GM19023 (cell line): ENCODE results near the gene DUXA.
A peak's percentile ranks its signal among the peaks of the same experiment; 100 is the strongest.
"Not testable (repeated sequence)": the region's sequence is repeated elsewhere in the genome, so short reads cannot be mapped to it uniquely, and the experiment has no call there.

ENCODE experiments used
- ATAC-seq: cut with Tn5 transposase; IDR thresholded peaks from one replicate; pipeline ENCODE4 v1.9.1; 2021; ENCODE audit warnings: mild to moderate bottlenecking, moderate library complexity; ENCODE audit not compliant: unreplicated experiment

The DUXA gene

DNA sequence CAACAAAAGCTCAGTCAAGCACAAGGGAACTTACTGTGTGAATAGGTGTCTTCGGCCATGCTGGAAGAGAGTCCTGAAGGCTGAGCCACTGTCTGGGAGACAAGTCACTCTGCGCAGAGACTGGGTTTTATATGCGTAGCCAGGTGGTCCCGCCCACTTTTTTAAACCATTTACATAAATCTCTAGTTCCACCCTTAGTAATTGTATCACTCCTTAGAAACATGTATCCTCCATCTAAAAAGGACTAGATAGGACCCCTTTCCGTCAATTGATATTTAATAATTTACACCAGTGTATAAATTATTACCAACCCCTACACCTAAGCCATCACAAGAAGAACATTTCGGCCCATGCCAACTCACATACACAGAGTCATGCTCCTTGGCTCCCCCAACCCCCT, at the start of gene DUXA:
Gene DUXA, minus strand, starts transcription at position 101 of the 400 bp plus-strand sequence. Its CDS starts 42 bp downstream, at position 59.
- no peak for ATAC-seq

DNA sequence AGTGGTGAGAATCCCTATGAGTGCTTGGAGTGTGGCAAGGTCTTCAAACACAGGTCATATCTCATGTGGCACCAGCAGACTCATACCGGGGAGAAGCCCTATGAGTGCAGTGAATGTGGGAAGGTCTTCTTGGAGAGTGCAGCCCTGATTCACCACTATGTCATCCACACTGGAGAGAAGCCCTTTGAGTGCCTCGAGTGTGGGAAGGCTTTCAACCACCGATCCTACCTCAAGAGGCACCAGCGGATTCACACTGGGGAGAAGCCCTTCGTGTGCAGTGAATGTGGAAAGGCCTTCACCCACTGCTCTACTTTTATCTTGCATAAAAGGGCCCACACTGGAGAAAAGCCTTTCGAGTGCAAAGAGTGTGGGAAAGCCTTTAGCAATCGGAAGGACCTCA, 44.8 kb upstream of the DUXA start:
- no peak for ATAC-seq

DNA sequence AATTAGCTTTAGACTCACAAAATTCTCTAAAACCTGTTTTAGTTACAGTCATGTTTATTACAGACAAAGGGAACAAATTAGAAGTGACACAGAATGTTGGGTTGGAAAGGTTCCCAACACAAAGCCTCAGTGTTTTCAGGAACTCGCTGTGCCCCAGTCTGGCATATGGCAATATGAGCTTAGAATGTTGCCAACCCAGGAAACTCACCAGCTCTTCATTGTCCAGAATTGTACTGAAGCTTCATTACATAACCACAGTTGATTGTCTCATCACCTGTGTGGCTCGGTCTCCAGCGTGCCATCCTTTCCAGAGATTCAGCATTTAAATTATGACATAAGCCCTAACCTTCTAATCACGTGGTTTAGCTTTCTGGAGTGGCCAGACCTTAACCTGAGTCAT, 43.1 kb upstream of the DUXA start:
- ATAC-seq, result no peak

DNA sequence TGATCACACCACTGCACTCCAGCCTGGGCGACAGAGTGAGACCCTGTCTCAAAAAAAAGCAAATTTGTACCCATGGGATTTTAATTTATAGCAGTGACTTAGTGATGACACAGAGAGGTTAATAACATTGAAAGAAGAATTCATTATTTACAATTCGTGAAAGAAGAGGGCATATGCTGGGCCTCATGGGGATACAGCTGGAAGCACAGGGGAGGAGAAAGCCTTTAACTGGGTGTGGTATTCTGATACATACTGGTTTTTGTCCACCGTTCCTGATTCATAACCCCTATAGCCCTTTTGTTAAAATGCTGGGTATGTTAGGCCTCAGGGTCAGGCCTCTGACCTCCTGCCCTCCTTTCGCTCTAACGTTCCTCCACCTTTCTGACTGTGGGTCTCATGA, 34.9 kb upstream of the DUXA start:
- ATAC-seq, result no peak

DNA sequence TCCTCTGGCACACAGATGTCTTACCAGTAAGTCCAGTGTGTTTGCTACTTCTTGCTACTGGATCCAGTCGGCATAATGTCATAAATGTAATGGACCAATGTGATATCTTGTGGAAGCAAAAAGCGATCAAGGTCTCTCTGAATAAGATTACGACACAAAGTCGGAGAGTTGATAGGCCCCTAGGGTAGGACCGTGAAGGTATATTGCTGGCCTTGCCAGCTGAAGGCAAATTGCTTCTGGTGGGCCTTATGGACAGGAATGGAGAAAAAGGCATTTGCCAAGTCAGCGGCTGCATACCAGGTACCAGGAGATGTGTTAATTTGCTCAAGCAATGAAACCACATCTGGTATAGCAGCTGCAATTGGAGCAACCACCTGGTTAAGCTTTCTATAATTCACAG, 30.6 kb upstream of the DUXA start:
- not testable (repeated sequence) for ATAC-seq

GRCh38 chr19:57192993-57193392, 25.7 kb upstream of the DUXA start:
- ATAC-seq, result no peak

DNA sequence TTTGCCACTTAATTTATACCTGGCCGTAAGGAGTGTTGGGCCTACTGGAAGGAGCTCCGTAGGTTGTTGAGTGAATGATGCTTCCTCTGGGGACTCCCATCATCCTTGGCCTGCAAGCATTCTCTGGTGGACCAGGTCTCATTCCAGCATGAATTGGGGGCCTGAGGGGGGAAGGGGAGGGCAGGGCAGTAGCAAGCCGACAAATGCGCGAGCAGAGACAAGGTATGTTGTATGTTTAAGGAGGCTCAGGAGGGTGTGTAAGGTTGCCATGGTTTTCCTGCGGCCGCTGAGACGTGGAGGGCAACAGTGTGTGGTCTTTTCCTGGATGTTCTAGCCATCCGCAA, 24.8 kb upstream of the DUXA start:
- ATAC-seq, result no peak

DNA sequence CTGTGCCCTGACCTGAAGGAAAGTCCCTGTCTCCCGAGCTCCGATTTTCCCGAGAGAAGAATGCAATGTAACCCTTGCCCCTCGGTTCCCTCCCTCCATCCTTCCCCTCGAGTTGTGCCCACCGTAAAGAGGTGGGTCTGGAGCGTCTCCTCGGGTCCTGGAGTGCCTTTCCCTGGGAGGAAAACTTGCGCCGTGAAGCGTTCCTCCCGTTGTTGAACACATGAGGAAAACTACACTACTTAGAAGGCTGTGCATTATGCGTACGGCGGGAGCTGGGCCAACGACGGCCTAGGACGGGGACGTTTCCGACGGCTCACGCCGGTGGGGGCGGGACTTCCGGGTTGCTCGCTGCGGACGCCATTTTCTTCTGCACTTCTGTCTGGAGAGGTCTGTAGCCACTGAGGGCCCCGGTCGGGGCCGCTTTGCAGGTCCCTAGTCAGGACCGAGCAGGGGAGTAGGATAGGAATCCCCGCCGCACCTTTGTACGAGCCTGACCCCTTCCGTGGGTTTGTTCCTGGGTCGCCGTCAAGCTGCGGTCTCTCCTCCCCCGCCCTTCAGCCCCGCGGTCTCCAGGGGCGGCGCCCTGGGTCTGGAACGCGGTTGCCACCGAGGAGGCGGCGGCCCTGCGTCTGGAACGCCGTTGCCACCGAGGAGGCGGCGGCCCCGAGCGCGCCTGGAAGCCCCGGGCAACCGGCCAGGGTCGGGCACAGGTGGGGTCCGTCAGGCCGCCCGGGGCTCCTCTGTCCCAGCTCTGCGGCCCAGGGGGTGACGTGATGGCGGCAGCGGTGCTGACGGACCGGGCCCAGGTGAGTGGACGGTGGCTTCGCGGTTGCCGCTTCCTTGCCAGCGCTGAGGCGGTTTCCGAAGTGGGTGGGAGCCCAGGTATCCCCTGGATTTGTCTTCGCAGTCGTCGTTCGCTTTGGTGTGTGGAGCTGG, 24.1 kb upstream of the DUXA start, which contains the start of gene ZNF264:
Gene ZNF264, plus strand, starts transcription at position 360 of the 936 bp plus-strand sequence. Its CDS starts 414 bp downstream, at position 774.
- peak; percentile 96 for ATAC-seq

DNA sequence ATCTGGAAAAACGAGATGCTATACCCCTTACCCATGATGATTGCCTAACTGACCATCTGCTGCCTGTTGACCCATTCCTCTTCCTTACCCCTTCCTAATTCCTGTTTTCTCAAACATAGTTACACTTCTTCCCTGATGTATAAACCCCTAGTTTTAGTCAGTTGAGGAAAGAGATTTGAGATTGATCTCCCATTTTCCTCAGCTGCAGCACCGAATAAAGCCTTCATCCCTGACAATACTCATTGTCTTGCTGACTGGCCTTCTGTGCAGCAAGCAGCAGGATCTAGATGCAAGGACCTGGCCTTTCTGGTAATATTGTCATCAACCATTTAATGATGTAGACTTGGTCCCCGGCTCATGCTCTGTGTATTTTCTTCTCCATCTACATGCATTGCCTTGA, 23.0 kb upstream of the DUXA start:
- ATAC-seq, result no peak

- ATAC-seq, result no peak
Measured at GRCh38 chr19:57171551-57172081, 4.3 kb upstream of the DUXA start.

- no peak for ATAC-seq
Measured at GRCh38 chr19:57165846-57166245, 1.4 kb downstream of the DUXA start.

DNA sequence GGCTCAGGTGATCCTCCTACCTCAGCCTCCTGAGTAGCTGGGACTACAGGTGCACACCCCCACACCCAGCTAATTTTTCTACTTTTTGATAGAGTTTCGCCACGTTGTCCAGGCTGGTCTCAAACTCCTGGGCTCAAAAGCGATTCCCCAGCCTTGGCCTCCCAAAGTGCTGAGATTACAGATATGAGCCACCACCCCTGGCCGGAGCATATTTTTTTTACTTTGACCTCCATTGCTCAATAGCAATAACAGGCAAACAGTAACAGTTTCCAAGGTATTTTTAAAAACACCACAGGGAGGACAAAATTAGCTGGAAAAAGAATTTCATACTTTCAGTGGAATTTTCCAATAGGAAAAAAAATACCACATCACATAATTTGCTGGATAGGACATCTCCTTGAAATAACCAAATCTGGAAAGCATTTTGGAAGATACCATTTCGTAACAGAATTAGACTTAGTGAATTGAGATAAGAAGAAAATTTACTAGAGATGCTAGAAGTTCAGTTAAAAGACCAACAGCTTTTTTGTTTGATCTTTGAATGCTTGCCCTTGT, 5.2 kb downstream of the DUXA start:
- no peak for ATAC-seq

DNA sequence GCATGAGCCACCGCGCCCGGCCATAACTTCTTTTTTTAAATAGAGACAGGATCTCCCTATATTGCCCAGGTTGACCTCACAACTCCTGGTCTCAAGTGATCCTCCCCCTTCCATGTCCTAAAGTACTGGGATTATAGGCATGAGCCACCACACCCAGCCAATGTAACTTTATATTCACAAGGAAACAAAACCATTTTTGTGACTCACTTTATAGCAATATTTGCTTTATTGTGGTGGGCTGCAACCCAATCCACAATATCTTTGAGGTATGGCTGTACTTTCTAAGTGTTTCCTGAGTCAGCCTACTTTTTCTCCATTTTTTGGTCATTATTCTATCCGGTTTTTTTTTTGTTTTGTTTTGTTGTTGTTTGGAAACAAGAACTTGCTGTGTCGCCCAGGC, 14.4 kb downstream of the DUXA start:
- no peak for ATAC-seq

- no peak for ATAC-seq
Measured at GRCh38 chr19:57141699-57142098, 25.6 kb downstream of the DUXA start.

DNA sequence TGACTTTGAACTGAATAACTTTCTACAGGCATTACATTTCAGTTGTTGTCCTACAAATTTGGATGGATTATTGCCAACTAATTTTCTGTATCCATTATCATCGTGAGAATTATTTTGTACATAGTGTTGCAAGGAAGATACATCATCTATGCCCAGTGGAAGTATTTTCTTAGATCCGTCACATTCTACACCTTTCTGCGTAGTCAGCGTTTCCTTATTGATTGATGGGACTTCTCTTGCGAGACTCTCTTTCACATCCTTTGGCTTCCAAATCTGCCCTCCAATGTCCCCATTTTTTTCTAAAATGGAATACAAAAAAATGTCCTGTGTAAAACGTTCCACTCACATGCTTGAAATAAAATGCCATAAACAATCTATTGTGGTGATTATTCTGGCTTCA, 31.5 kb downstream of the DUXA start:
- no peak for ATAC-seq

DNA sequence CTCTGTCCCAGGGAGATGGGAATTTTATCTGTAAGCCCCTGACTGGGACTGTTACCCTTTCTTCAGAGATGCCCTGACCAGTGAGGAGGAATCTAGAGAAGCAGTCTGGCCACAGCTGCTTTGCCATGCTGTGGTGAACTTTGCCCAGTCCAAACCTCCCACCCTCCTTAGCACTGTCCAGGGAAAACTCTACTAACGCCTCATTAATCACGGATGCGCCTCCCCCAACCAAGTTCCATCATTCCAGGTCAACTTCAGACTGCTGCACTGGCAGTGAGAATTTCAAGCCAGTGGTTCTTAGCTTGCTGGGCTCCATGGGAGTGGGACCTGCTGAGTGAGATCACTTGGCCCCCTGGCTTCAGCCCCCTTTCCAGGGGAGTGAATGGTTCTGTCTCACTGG, 39.9 kb downstream of the DUXA start:
- not testable (repeated sequence) for ATAC-seq

DNA sequence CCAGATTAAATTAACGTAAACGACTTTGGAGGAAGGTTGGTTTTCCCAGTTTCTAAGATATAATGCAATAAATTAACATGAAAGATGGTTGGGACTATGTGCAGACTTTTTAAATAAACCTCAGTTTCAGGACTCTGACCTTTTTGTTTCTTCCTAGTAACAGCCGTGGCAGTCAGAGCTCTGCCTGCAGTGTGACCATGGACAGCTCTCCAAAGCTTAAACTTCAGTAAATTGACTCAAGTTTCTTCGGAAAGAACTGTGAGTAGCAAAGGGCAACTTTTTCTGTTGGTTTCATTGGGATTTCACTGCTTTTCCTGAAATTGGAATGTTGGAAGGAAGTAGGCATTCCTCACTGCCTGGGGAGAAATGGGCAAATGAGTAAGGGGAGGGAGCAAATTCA, 43.4 kb downstream of the DUXA start:
- no peak for ATAC-seq

DNA sequence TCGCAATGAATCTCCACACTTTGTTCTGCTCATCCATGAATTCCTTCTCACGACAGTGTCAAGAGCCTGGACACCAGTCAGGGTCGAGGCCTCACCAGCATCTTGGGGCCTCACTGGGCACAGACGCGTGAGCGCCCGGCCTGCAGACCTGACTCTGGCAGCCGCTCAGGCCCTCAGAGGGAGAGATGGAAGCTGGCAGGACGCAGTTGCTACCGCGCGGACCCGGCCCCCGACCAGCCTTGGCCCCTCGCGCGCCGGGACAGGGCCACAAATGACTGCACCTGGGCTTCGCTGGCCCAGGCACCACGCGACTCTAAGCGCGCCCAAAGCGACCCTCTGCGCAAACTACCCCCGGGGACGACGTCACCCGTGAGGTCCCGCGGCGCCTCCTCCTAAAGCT, 48.4 kb downstream of the DUXA start:
- ATAC-seq, result no peak

- not testable (repeated sequence) for ATAC-seq
Measured at GRCh38 chr19:57113501-57113900, 53.8 kb downstream of the DUXA start.

GRCh38 chr19:57111329-57111644, 56.0 kb downstream of the DUXA start:
- no peak for ATAC-seq

DNA sequence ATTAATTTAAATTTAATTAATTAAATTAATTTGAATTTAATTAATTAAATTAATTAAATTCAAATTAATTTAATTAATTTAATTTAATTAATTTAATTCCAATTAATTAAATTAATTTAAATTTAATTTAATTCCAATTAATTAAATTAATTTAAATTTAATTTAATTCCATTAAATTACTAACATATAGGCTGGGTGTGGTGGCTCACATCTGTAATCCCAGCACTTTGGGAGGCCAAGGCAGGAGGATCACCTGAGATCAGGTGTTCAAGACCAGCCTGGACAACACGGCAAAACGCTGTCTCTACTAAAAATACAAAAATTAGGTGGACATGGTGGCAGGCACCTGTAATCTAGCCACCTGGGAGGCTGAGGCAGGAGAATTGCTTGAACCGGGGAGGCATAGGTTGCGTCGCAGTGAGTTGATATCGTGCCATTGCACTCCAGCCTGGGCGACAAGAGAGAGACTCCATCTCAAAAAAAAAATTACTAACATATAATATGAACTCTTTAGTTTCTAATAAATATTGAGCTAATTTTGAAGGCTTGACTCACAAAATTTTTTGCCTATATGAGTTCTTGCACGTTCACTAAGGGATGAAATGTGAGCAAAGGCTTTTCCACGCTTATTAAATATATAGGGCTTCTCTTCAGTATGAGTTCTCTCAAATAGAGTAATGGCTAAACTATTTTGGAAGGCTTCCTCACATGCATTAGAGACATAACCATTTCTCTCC, 56.5 kb downstream of the DUXA start:
- ATAC-seq, result no peak
